Measurements from ENCODE around the gene MYEOV.

The MYEOV gene

GRCh38 chr11:69339041-69339733, 45.2 kb downstream of the MYEOV start:
- no peak for DNase-seq (ENCODE audit: low read depth in 2 of 2, low spot score in 1 of 2)

DNA sequence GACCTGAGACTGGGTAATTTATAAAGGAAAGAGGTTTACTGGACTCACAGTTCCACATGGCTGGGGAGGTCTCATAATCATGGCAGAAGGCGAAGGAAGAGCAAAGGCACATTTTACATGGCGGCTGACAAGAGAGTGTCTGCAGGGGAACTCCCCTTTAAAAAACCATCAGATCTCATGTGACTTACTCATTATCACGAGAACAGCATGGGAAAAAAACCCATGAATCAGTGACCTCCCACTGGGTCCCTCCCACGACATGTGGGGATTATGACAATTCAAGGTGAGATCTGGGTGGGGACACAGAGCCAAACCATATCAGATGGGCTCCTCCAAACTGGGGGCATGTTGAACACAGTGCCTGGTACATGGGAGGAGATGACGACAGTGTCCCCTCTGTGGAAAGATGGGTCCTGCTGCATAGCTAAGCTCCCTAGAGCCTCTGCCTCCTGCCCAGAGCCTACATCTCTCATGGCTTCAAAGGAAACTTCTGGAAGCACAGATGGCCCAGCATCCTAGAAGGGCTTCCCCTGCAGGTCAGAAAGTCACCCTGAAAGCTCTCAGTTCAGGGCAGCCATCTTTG, 46.1 kb downstream of the MYEOV start:
- no peak for DNase-seq (ENCODE audit: low read depth in 2 of 2, low spot score in 1 of 2)

GRCh38 chr11:69342588-69343330, 48.8 kb downstream of the MYEOV start:
- no peak for DNase-seq (ENCODE audit: low read depth in 2 of 2, low spot score in 1 of 2)

DNA sequence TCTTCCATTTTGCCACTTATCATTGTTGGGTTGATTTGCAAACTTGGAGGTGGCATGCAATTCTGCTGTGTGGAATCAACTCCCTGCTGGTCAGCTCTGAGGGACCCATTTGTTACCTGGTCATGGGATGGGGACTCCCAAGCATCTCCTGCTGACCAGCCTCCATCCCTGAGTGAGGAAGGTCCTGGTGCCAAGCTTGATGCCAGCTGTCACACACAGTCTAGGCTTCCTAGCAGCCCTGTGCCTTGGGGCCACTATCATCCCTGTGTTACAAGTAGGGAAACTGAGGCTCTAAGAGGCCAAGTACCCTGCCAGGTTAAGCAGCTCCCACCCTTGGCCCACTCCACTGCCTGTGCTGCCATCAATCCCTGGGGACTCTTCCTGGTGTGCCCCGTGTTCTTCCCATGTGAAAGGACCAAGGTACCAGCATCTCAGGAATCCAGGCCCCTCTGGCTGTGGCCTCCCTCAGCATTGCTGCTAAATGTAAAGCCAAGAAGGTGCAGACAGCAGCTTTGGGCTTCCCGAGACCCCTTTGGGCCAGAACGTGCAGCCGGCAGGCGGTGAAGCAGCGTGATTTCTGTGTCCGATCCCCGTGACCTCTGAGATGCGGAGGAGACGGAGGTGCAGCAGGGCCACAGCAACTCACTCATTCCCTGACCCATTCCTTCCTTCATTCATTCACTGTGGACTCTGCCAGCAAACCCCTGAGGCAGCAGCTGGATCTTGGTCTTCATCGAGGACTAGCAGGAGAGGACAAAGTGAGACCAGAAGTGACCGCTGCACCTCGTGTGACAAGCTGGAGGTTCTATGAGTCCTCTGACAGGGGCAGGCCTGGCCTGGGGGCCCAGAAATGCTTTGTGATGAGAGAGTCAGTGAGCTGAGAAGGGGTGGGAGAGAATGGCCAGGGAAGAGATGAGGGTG, 49.7 kb downstream of the MYEOV start:
- no peak for DNase-seq (ENCODE audit: low read depth in 2 of 2, low spot score in 1 of 2)

- DNase-seq (ENCODE audit: low read depth in 2 of 2, low spot score in 1 of 2) = no peak
Measured at GRCh38 chr11:69344570-69345145, 50.7 kb downstream of the MYEOV start.
